ENCODE data around the gene FA2H. TPM values are rescaled to one million over a fixed set of nuclear protein-coding genes. Genes with fewer than 3 reads are reported as not detected.

The FA2H gene
- total and polyA plus RNA-seq, 2 of the 13 experiments (the other 11 are each of a cell fraction or from before 2014, with no cell fraction given) = 0.20 TPM; not detected in 1

- TF ChIP-seq NFAT5 (CRISPR knock-in tag; IDR thresholded peaks at IDR 0.05) (0 out of 2 replicates have a peak, but pooled peaks have one; percentile 32), ZNF784 (CRISPR knock-in tag; IDR thresholded peaks at IDR 0.05; ENCODE audit: borderline replicate concordance) (0 out of 2 replicates have a peak, but pooled peaks have one; percentile 61), HMG20B (CRISPR knock-in tag; conservative IDR thresholded peaks at IDR 0.05) (no peak), ZNF557 (CRISPR knock-in tag; IDR thresholded peaks at IDR 0.05) (peak; percentile 68; the same call in 1 of the 2 replicates), KLF12 (CRISPR knock-in tag; IDR thresholded peaks at IDR 0.05; ENCODE audit: borderline replicate concordance) (peak; percentile 77; the same call in 1 of the 2 replicates), ZSCAN25 (CRISPR knock-in tag; IDR thresholded peaks at IDR 0.05) (peak; percentile 38; the same call in 1 of the 2 replicates), ZBTB7B (CRISPR knock-in tag; IDR thresholded peaks at IDR 0.05) (no peak), HIC2 (CRISPR knock-in tag; IDR thresholded peaks at IDR 0.05; ENCODE audit: low read depth) (no peak), ZNF547 (CRISPR knock-in tag; IDR thresholded peaks at IDR 0.05) (peak; percentile 91; the same call in 1 of the 2 replicates), SPEN (CRISPR knock-in tag; IDR thresholded peaks at IDR 0.05; ENCODE audit: low read depth) (peak; percentile 89), DPF2 (CRISPR knock-in tag; IDR thresholded peaks at IDR 0.05; ENCODE audit: borderline replicate concordance, low read depth) (0 out of 2 replicates have a peak, but pooled peaks have one; percentile 30), MXD4 (CRISPR knock-in tag; IDR thresholded peaks at IDR 0.05) (peak; percentile 81; the same call in 1 of the 2 replicates), ZNF879 (CRISPR knock-in tag; IDR thresholded peaks at IDR 0.05) (peak; percentile 82), ZNF570 (CRISPR knock-in tag; IDR thresholded peaks at IDR 0.05; ENCODE audit: borderline replicate concordance) (0 out of 2 replicates have a peak, but pooled peaks have one; percentile 56), KDM5A (IDR thresholded peaks at IDR 0.05; ENCODE audit: borderline replicate concordance, low read length) (peak; percentile 79), ZNF839 (CRISPR knock-in tag; IDR thresholded peaks at IDR 0.05; ENCODE audit: borderline replicate concordance) (peak; percentile 60; the same call in 1 of the 2 replicates), MYPOP (CRISPR knock-in tag; IDR thresholded peaks at IDR 0.05) (peak; percentile 32; the same call in 1 of the 2 replicates)
Observed at GRCh38 chr16:74666425-74667254, 108.0 kb downstream of the FA2H start, which contains the start of gene RFWD3 (continued).
